ENCODE measurements around the gene GFRA3.

GRCh38 chr5:138316355-138316754 lies 41.9 kb upstream of the GFRA3 start:
- TF ChIP-seq, protein P1, sequence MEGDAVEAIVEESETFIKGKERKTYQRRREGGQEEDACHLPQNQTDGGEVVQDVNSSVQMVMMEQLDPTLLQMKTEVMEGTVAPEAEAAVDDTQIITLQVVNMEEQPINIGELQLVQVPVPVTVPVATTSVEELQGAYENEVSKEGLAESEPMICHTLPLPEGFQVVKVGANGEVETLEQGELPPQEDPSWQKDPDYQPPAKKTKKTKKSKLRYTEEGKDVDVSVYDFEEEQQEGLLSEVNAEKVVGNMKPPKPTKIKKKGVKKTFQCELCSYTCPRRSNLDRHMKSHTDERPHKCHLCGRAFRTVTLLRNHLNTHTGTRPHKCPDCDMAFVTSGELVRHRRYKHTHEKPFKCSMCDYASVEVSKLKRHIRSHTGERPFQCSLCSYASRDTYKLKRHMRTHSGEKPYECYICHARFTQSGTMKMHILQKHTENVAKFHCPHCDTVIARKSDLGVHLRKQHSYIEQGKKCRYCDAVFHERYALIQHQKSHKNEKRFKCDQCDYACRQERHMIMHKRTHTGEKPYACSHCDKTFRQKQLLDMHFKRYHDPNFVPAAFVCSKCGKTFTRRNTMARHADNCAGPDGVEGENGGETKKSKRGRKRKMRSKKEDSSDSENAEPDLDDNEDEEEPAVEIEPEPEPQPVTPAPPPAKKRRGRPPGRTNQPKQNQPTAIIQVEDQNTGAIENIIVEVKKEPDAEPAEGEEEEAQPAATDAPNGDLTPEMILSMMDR (IDR thresholded peaks at IDR 0.05): no peak
- TF ChIP-seq POLR2A (IDR thresholded peaks at IDR 0.05) (no peak), POLR2AphosphoS5 (IDR thresholded peaks at IDR 0.05; ENCODE audit: insufficient read depth in 1 of 2, low read depth in 1 of 2) (no peak)

Data from vagina (tissue), 2 donors.